ENCODE results near the gene ZNF396.

The ZNF396 gene

GRCh38 chr18:35376742-35377695, at the start of gene ZNF396:
Gene ZNF396, minus strand, starts transcription at chr18:35377337. Its CDS starts 3,045 bp downstream, at chr18:35374292.
- DNase-seq, result peak; percentile 72

GRCh38 chr18:35426786-35427185, 49.6 kb upstream of the ZNF396 start:
- no peak for DNase-seq

- no peak for DNase-seq
Measured at GRCh38 chr18:35424356-35424755, 47.2 kb upstream of the ZNF396 start.

- no peak for DNase-seq
Measured at GRCh38 chr18:35422237-35422636, 45.1 kb upstream of the ZNF396 start.

- DNase-seq, result no peak
Measured at GRCh38 chr18:35418610-35419009, 41.5 kb upstream of the ZNF396 start.

- DNase-seq, result no peak
Measured at GRCh38 chr18:35417223-35417622, 40.1 kb upstream of the ZNF396 start.

- no peak for DNase-seq
Measured at GRCh38 chr18:35415511-35416073, 38.5 kb upstream of the ZNF396 start.

GRCh38 chr18:35413163-35413511, 36.0 kb upstream of the ZNF396 start:
- DNase-seq, result no peak

- DNase-seq, result no peak
Measured at GRCh38 chr18:35411625-35412351, 34.7 kb upstream of the ZNF396 start.

GRCh38 chr18:35410561-35410960, 33.4 kb upstream of the ZNF396 start:
- DNase-seq, result no peak

GRCh38 chr18:35409911-35410310, 32.8 kb upstream of the ZNF396 start:
- DNase-seq, result no peak

GRCh38 chr18:35408843-35409261, 31.7 kb upstream of the ZNF396 start:
- DNase-seq, result no peak

- peak; percentile 68 for DNase-seq
Measured at GRCh38 chr18:35407871-35408481, 30.8 kb upstream of the ZNF396 start.

- DNase-seq, result no peak
Measured at GRCh38 chr18:35406666-35407065, 29.5 kb upstream of the ZNF396 start.

- no peak for DNase-seq
Measured at GRCh38 chr18:35397976-35398375, 20.8 kb upstream of the ZNF396 start.

GRCh38 chr18:35393716-35394115, 16.6 kb upstream of the ZNF396 start:
- DNase-seq, result no peak

GRCh38 chr18:35392375-35392774, 15.2 kb upstream of the ZNF396 start:
- no peak for DNase-seq

GRCh38 chr18:35390951-35391700, 14.0 kb upstream of the ZNF396 start:
- DNase-seq, result no peak

GRCh38 chr18:35389095-35389618, 12.0 kb upstream of the ZNF396 start:
- no peak for DNase-seq

GRCh38 chr18:35387152-35387571, 10.0 kb upstream of the ZNF396 start:
- no peak for DNase-seq

GRCh38 chr18:35386600-35387100, 9.5 kb upstream of the ZNF396 start:
- DNase-seq, result peak; percentile 77

- no peak for DNase-seq
Measured at GRCh38 chr18:35383136-35383535, 6.0 kb upstream of the ZNF396 start.
